HG03439 (cell line): ENCODE results near the gene KRTAP10-4.
"Not testable (repeated sequence)": the region's sequence is repeated elsewhere in the genome, so short reads cannot be mapped to it uniquely, and the experiment has no call there.

Experiments used
- ATAC-seq: cut with Tn5 transposase; IDR thresholded peaks from one replicate; pipeline ENCODE4 v1.9.1; 2021; ENCODE audit warnings: mild to moderate bottlenecking, moderate library complexity; ENCODE audit not compliant: unreplicated experiment

KRTAP10-4 gene

GRCh38 chr21:44578371-44579055, 5.0 kb downstream of the KRTAP10-4 start:
- no peak for ATAC-seq

- ATAC-seq = no peak
Measured at GRCh38 chr21:44579056-44579832, 5.7 kb downstream of the KRTAP10-4 start.

GRCh38 chr21:44579833-44580144, 6.3 kb downstream of the KRTAP10-4 start:
- ATAC-seq = no peak

GRCh38 chr21:44580231-44580821, 6.8 kb downstream of the KRTAP10-4 start, which contains the start of gene KRTAP10-5:
TSS of gene KRTAP10-5 (minus strand) at chr21:44580604. CDS start at chr21:44580578, 26 bp downstream.
- ATAC-seq = not testable (repeated sequence)

GRCh38 chr21:44581158-44581557, 7.6 kb downstream of the KRTAP10-4 start:
- no peak for ATAC-seq

- ATAC-seq = no peak
Measured at GRCh38 chr21:44582055-44582454, 8.5 kb downstream of the KRTAP10-4 start.

- no peak for ATAC-seq
Measured at GRCh38 chr21:44583089-44583799, 9.7 kb downstream of the KRTAP10-4 start.

- no peak for ATAC-seq
Measured at GRCh38 chr21:44583800-44584147, 10.2 kb downstream of the KRTAP10-4 start.

GRCh38 chr21:44585892-44586291, 12.4 kb downstream of the KRTAP10-4 start:
- no peak for ATAC-seq

GRCh38 chr21:44589094-44589493, 15.6 kb downstream of the KRTAP10-4 start:
- no peak for ATAC-seq

GRCh38 chr21:44589586-44590305, 16.2 kb downstream of the KRTAP10-4 start:
- ATAC-seq = no peak

GRCh38 chr21:44590311-44590721, 16.8 kb downstream of the KRTAP10-4 start:
- no peak for ATAC-seq

- ATAC-seq = not testable (repeated sequence)
Measured at GRCh38 chr21:44590897-44591800, 17.6 kb downstream of the KRTAP10-4 start.

GRCh38 chr21:44591801-44592130, 18.2 kb downstream of the KRTAP10-4 start:
- ATAC-seq = not testable (repeated sequence)

GRCh38 chr21:44592446-44593311, 19.1 kb downstream of the KRTAP10-4 start, which contains the start of gene KRTAP10-6:
TSS of gene KRTAP10-6 (minus strand) at chr21:44592505. CDS start at chr21:44592484, 21 bp downstream.
- no peak for ATAC-seq

GRCh38 chr21:44593598-44594405, 20.3 kb downstream of the KRTAP10-4 start:
- no peak for ATAC-seq

- ATAC-seq = no peak
Measured at GRCh38 chr21:44594406-44594916, 20.9 kb downstream of the KRTAP10-4 start.

- ATAC-seq = no peak
Measured at GRCh38 chr21:44595524-44595923, 22.0 kb downstream of the KRTAP10-4 start.
